ENCODE results near the gene SETD4.

SETD4 gene

DNA sequence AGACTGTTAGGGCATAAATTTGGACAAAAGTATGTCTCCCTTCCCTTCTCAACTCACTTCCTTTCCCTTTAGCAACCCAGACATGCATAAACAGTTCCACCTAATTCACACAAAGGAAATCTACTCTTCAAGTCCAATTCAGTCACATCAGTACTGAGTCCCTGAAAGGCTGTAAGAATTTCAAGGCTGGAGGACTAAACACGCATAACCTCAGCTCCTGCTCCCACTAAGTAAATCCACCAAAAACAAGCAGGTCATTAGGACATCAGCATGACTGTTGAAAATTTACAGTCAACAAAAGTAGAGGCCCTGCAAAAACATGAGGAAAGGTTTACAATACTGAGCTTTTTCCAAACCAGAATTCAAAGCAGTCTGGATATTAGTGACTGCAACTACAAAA lies 18.4 kb downstream of the SETD4 start:
- WGBS = 91% methylated on average over 1 of the region's 1 CpG

DNA sequence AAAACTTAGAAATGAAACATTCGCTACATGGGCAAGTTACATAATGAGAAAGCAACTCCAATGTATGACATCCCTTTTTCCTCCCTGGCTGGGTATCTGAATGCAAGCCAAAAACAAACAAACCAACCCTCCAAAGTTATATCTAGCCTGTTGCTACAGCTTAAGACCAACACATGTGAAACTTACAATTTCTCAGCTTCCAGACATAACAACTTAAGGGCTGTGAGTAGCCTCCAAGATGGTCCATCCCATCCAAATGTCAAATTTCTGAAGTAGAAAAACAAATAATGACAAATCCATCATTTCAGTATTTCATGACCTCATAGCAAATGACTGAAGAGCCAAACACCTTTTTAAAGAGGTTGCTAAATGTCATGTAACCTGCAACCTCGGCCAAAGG lies 19.9 kb downstream of the SETD4 start:
- WGBS = 94% methylated on average over 2 of the region's 2 CpGs
- H3K36me3 ChIP-seq (ENCODE audit: insufficient read depth, low read length) = peaks cover 91% of the 10 kb centered on the region
- H3K4me3 ChIP-seq (ENCODE audit: low read length) = no peak overlapping the region
- no peak overlapping the region for H3K9ac ChIP-seq (ENCODE audit: low read depth, low read length)
- H3K9me3 ChIP-seq (ENCODE audit: insufficient read depth, low read depth, low read length) = no peaks in the 10 kb centered on the region
- no peaks in the 10 kb centered on the region for H3K27me3 ChIP-seq (ENCODE audit: insufficient read depth, low read length)
- H3K4me1 ChIP-seq (ENCODE audit: insufficient read depth, low read length) = no peaks in the 10 kb centered on the region; the same call in 1 of the 2 replicates
- H3K27ac ChIP-seq (ENCODE audit: low read depth, low read length) = no peak overlapping the region

More for the DNA sequence above, 18.4 kb downstream of the SETD4 start:
- H3K9me3 ChIP-seq (ENCODE audit: insufficient read depth, low read depth, low read length) = no peaks in the 10 kb centered on the region
- H3K4me1 ChIP-seq (ENCODE audit: insufficient read depth, low read length) = no peaks in the 10 kb centered on the region
- peaks cover 91% of the 10 kb centered on the region for H3K36me3 ChIP-seq (ENCODE audit: insufficient read depth, low read length)
- H3K27me3 ChIP-seq (ENCODE audit: insufficient read depth, low read length) = no peaks in the 10 kb centered on the region
- H3K9ac ChIP-seq (ENCODE audit: low read depth, low read length) = no peak overlapping the region
- no peak overlapping the region for H3K27ac ChIP-seq (ENCODE audit: low read depth, low read length)
- H3K4me3 ChIP-seq (ENCODE audit: low read length) = no peak overlapping the region

DNA sequence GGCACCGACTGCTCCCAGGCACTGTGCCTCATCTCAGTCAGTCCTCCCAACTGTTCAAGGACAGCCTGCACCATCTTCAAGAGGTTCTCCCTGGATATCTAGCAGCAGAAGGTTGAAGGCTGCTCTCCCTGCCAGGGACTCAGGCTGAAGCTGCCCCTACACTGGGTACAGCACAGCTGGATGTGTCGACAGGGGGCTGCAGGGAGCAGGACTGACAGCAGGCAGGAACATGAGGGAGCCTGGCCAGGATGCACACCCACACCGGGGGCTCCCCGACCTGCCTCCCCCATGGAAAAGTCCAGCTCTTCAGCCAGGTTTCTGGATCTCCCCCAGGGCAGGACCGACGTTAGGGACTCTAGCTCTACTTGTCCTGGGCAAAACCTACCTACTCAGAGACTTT lies 20.5 kb downstream of the SETD4 start:
- H3K4me3 ChIP-seq (ENCODE audit: low read length) = no peak overlapping the region
- H3K9me3 ChIP-seq (ENCODE audit: insufficient read depth, low read depth, low read length) = no peaks in the 10 kb centered on the region
- H3K27me3 ChIP-seq (ENCODE audit: insufficient read depth, low read length) = no peaks in the 10 kb centered on the region
- H3K27ac ChIP-seq (ENCODE audit: low read depth, low read length) = no peak overlapping the region
- no peaks in the 10 kb centered on the region; the same call in 1 of the 2 replicates for H3K4me1 ChIP-seq (ENCODE audit: insufficient read depth, low read length)
- H3K36me3 ChIP-seq (ENCODE audit: insufficient read depth, low read length) = peaks cover 91% of the 10 kb centered on the region
- 94% methylated on average over 6 of the region's 6 CpGs for WGBS
- H3K9ac ChIP-seq (ENCODE audit: low read depth, low read length) = no peak overlapping the region

- H3K27ac ChIP-seq (ENCODE audit: low read depth, low read length) = no peak overlapping the region
- no peaks in the 10 kb centered on the region; the same call in 1 of the 2 replicates for H3K4me1 ChIP-seq (ENCODE audit: insufficient read depth, low read length)
- peaks cover 91% of the 10 kb centered on the region for H3K36me3 ChIP-seq (ENCODE audit: insufficient read depth, low read length)
- H3K4me3 ChIP-seq (ENCODE audit: low read length) = no peak overlapping the region
- H3K9ac ChIP-seq (ENCODE audit: low read depth, low read length) = no peak overlapping the region
- H3K9me3 ChIP-seq (ENCODE audit: insufficient read depth, low read depth, low read length) = no peaks in the 10 kb centered on the region
- WGBS = 95% methylated on average over 17 of the region's 17 CpGs
- no peaks in the 10 kb centered on the region for H3K27me3 ChIP-seq (ENCODE audit: insufficient read depth, low read length)
Measured at GRCh38 chr21:36038701-36039497, 21.4 kb downstream of the SETD4 start.

DNA sequence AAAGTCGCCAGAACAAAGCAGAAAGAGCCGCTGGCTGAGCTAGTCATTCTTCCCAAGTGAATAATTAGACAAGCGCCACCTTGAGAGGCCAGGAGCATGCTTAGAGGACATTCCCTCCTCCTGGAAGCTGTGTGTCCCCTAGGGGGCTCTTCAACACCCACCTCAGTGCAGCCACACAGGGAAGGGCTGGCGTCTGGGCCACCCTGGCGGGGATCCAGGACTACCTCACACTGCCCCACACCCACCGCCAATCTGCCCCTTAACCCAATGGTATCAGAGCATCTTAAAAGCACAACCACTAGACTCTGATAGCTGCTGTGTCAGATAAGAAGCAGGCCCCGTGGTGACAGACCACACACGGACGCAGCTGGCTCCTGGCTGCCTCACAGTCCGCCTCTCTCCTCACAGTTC lies 24.9 kb downstream of the SETD4 start:
- 89% methylated on average over 10 of the region's 10 CpGs for WGBS

GRCh38 chr21:36034211-36034913 lies 26.0 kb downstream of the SETD4 start:
- Histone ChIP-seq H3K9me3 (ENCODE audit: insufficient read depth, low read depth, low read length) (no peaks in the 10 kb centered on the region), H3K4me1 (ENCODE audit: insufficient read depth, low read length) (no peaks in the 10 kb centered on the region; the same call in 1 of the 2 replicates), H3K4me3 (ENCODE audit: low read length) (no peak overlapping the region), H3K27ac (ENCODE audit: low read depth, low read length) (no peak overlapping the region), H3K9ac (ENCODE audit: low read depth, low read length) (no peak overlapping the region), H3K27me3 (ENCODE audit: insufficient read depth, low read length) (no peaks in the 10 kb centered on the region), H3K36me3 (ENCODE audit: insufficient read depth, low read length) (peaks cover 52% of the 10 kb centered on the region)
- WGBS = 90% methylated on average over 16 of the region's 16 CpGs

More for the DNA sequence above, 24.9 kb downstream of the SETD4 start:
- Histone ChIP-seq H3K9me3 (ENCODE audit: insufficient read depth, low read depth, low read length) (no peaks in the 10 kb centered on the region), H3K4me3 (ENCODE audit: low read length) (no peak overlapping the region), H3K27ac (ENCODE audit: low read depth, low read length) (no peak overlapping the region), H3K9ac (ENCODE audit: low read depth, low read length) (no peak overlapping the region), H3K27me3 (ENCODE audit: insufficient read depth, low read length) (no peaks in the 10 kb centered on the region), H3K4me1 (ENCODE audit: insufficient read depth, low read length) (no peaks in the 10 kb centered on the region; the same call in 1 of the 2 replicates), H3K36me3 (ENCODE audit: insufficient read depth, low read length) (peaks cover 62% of the 10 kb centered on the region)

DNA sequence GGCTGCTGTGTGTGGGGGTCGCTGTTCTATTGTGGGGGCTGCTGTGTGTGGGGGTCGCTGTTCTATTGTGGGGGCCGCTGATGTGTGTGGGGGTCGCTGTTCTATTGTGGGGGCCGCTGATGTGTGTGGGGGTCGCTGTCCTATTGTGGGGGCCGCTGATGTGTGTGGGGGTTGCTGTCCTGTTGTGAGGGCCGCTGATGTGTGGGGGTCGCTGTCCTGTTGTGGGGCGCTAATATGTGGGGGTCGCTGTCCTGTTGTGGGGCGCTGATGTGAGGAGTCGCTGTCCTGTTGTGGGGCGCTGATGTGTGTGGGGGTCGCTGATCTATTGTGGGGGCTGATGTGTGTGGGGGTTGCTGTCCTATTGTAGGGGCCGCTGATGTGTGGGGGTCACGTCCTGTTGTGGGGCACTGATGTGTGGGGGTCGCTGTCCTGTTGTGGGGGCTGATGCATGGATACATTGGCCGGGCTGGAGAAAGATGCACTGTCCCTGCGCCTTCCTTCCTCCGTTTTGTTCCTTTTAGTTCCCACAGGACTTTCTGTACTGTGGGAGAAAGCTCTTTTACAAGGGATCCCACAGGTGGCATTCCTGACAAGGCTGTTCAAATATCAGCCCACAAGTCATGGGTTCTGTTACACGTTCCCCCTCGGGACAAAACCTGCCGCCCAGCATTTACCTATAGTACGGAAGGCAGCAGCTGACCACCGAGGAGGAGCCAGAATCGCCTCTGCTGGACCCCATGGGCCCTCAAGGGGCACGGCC lies 27.5 kb downstream of the SETD4 start:
- no peak overlapping the region for H3K4me3 ChIP-seq (ENCODE audit: low read length)
- H3K9me3 ChIP-seq (ENCODE audit: insufficient read depth, low read depth, low read length) = no peaks in the 10 kb centered on the region
- H3K36me3 ChIP-seq (ENCODE audit: insufficient read depth, low read length) = peaks cover 36% of the 10 kb centered on the region
- H3K4me1 ChIP-seq (ENCODE audit: insufficient read depth, low read length) = no peaks in the 10 kb centered on the region; the same call in 1 of the 2 replicates
- no peak overlapping the region for H3K27ac ChIP-seq (ENCODE audit: low read depth, low read length)
- WGBS = 95% methylated on average over 26 of the region's 28 CpGs
- H3K9ac ChIP-seq (ENCODE audit: low read depth, low read length) = no peak overlapping the region; the same call in 1 of the 2 replicates
- no peaks in the 10 kb centered on the region for H3K27me3 ChIP-seq (ENCODE audit: insufficient read depth, low read length)

GRCh38 chr21:36030581-36031189 lies 29.6 kb downstream of the SETD4 start:
- no peaks in the 10 kb centered on the region for H3K9me3 ChIP-seq (ENCODE audit: insufficient read depth, low read depth, low read length)
- no peak overlapping the region for H3K4me3 ChIP-seq (ENCODE audit: low read length)
- no peak overlapping the region for H3K9ac ChIP-seq (ENCODE audit: low read depth, low read length)
- no peaks in the 10 kb centered on the region for H3K27me3 ChIP-seq (ENCODE audit: insufficient read depth, low read length)
- H3K4me1 ChIP-seq (ENCODE audit: insufficient read depth, low read length) = no peaks in the 10 kb centered on the region; the same call in 1 of the 2 replicates
- peaks cover 20% of the 10 kb centered on the region for H3K36me3 ChIP-seq (ENCODE audit: insufficient read depth, low read length)
- no peak overlapping the region for H3K27ac ChIP-seq (ENCODE audit: low read depth, low read length)
- WGBS = 84% methylated on average over 16 of the region's 16 CpGs

GRCh38 chr21:36029309-36029708 lies 31.0 kb downstream of the SETD4 start:
- Histone ChIP-seq H3K27me3 (ENCODE audit: insufficient read depth, low read length) (no peaks in the 10 kb centered on the region), H3K9ac (ENCODE audit: low read depth, low read length) (no peak overlapping the region)
- WGBS = 93% methylated on average over 8 of the region's 8 CpGs

DNA sequence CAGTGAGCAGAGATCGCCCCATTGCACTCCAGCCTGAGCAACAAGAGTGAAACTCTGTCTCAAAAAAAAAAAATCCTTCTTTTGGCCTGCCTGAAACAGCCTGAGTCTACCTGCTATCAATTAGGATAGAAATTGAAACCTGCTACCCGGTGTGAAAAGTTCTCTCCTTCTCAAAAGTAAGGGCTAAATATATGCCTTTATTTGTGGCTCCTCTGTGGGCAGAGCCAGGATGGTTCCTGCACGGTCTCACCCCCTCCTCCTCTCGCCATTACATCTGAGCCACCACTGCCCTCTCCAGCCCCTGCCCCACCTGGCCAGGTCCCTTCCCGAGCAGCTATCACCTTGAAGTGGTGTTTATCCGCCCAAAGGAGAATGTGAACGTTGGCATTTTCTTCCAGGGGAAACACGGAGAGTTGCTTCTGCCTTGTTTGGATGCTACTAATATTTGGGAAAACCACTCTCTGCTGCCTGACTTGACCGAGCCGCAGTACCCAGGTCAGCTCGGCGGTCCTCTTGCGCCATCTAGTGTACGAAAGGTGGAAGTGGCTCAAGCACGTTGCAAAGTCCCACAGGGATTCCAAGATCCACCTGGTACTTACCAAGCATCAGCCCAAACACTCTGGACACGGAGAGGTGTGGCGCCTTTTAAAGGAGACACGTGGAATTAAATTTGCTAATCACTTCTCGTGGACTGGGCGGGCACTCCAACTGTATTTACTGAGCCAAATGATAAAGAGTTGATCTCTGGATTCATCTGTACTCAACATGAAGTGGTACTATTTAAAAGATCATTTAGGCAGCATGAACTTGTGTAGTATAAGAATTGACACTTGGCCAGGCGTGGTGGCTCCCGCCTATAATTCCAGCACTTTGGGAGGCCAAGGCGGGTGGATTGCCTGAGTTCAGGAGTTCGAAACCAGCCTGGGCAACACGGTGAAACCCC lies 31.9 kb downstream of the SETD4 start:
- WGBS = 31% methylated on average over 25 of the region's 25 CpGs
- Histone ChIP-seq H3K4me3 (ENCODE audit: low read length) (peak overlapping the region; percentile 22; the same call in 1 of the 2 replicates), H3K27me3 (ENCODE audit: insufficient read depth, low read length) (no peaks in the 10 kb centered on the region)

More at GRCh38 chr21:36029309-36029708, 31.0 kb downstream of the SETD4 start:
- Histone ChIP-seq H3K9me3 (ENCODE audit: insufficient read depth, low read depth, low read length) (no peaks in the 10 kb centered on the region), H3K4me1 (ENCODE audit: insufficient read depth, low read length) (no peaks in the 10 kb centered on the region), H3K27ac (ENCODE audit: low read depth, low read length) (no peak overlapping the region), H3K36me3 (ENCODE audit: insufficient read depth, low read length) (peaks cover 6% of the 10 kb centered on the region), H3K4me3 (ENCODE audit: low read length) (no peak overlapping the region)

More for the DNA sequence above, 31.9 kb downstream of the SETD4 start:
- no peak overlapping the region for H3K27ac ChIP-seq (ENCODE audit: low read depth, low read length)
- H3K4me1 ChIP-seq (ENCODE audit: insufficient read depth, low read length) = no peaks in the 10 kb centered on the region
- no peak overlapping the region for H3K9ac ChIP-seq (ENCODE audit: low read depth, low read length)
- no peaks in the 10 kb centered on the region for H3K9me3 ChIP-seq (ENCODE audit: insufficient read depth, low read depth, low read length)
- H3K36me3 ChIP-seq (ENCODE audit: insufficient read depth, low read length) = no peaks in the 10 kb centered on the region

All from HUES64 (cell line).